ENCODE data around the gene CHKB. TPM values are rescaled to one million over a fixed set of nuclear protein-coding genes. Genes with fewer than 3 reads are reported as not detected.

CHKB gene
- total and polyA plus RNA-seq, 12 donors: 27.1 to 251 (median 39.9) TPM

DNA sequence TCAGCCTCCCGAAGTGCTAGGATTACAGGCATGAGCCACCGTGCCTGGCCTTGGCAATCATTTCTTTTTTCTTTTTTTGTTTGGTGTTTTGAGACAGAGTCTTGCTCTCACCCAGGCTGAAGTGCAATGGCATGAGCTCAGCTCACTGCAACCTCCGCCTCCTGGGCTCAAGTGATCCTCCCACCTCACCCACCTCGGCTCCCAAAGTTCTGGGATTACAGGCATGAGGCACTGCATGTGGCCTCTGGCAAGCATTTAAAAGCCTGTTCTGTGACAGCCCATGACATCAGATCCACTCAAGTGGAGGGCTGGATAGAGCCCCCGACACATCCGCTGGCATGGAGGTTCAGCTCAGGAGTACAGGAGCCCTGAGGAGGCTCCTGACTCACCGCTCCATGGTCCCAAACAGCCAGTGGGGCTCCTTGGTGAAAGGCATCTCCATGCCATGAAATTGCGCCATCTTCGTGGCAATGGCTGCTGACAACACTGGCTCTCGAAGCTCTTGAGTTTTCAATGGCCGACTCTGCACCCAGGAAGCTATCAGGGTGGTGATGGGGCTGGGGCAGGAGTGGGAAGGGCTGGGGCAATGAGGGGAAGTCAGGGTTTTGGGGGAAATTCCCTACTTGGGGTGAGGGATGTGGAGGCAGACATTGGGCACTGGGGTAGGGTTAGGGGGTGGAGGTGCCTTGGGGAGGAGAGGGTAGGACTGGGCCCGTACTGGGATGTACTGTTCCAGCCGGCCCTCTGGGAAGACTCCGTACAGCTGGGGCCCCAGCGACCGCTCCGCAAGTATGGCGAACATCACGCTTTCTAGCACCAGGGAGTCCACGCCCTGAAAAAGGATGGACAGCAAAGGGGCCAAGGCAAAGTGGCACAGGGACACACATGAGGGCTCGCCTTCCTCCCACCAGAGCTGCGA, 1.4 kb downstream of the CHKB start:
- ATAC-seq (no peak), DNase-seq (no peak)
- Histone ChIP-seq H3K4me1 (peaks cover 5 to 58% (median 47%) of the 10 kb centered on the region in 9 donors), H3K27me3 (no peaks in the 10 kb centered on the region), H3K27ac (peak overlapping the region in 9 of 10 donors; percentile 96 to 100 (median 97)), H3K9me3 (no peaks in the 10 kb centered on the region), H3K4me3 (peak overlapping the region; percentile 45 to 88 (median 78)), H3K36me3 (peaks cover 0 to 36% (median 8%) of the 10 kb centered on the region in 9 donors)
- WGBS, 2 donors: 87 to 88% methylated on average over 22 of the region's 22 CpGs
- intact Hi-C loops (cut with DNase I): loop anchor here in 1 of 10 donors (5.0 kb wide), 1 partner anchor 59 kb away; no protein-coding TSS in a partner anchor
- TF ChIP-seq, protein P1, sequence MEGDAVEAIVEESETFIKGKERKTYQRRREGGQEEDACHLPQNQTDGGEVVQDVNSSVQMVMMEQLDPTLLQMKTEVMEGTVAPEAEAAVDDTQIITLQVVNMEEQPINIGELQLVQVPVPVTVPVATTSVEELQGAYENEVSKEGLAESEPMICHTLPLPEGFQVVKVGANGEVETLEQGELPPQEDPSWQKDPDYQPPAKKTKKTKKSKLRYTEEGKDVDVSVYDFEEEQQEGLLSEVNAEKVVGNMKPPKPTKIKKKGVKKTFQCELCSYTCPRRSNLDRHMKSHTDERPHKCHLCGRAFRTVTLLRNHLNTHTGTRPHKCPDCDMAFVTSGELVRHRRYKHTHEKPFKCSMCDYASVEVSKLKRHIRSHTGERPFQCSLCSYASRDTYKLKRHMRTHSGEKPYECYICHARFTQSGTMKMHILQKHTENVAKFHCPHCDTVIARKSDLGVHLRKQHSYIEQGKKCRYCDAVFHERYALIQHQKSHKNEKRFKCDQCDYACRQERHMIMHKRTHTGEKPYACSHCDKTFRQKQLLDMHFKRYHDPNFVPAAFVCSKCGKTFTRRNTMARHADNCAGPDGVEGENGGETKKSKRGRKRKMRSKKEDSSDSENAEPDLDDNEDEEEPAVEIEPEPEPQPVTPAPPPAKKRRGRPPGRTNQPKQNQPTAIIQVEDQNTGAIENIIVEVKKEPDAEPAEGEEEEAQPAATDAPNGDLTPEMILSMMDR (IDR thresholded peaks at IDR 0.05): no peak

DNA sequence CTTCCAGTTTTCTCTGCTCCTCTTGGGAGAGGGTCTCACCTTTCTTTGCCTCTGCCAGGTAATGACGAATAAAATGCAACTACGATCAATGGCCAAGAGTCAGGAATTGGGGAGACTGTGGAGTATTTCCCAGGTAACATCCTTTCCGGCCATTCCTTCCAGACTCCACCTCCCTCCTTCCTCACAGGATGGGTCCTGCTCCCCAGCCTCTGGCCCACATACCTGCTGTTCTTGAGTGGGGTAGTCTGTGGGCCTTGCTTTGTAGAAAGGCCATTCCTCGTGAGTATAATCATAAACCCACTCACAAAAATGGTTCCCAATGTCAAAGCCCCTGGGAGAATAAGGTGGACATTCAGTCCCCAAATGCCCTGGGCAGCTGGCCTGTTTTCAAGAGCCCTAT, 2.9 kb downstream of the CHKB start:
- Histone ChIP-seq H3K4me1 (peaks cover 5 to 71% (median 55%) of the 10 kb centered on the region in 9 donors), H3K36me3 (peaks cover 0 to 48% (median 8%) of the 10 kb centered on the region in 9 donors), H3K4me3 (no peak overlapping the region), H3K27ac (peak overlapping the region in 9 of 10 donors; percentile 93 to 100 (median 96)), H3K27me3 (no peaks in the 10 kb centered on the region), H3K9me3 (no peaks in the 10 kb centered on the region)
- TF ChIP-seq, protein P1 (IDR thresholded peaks at IDR 0.05): no peak
- DNase-seq (no peak), ATAC-seq (no peak)
- intact Hi-C loops (cut with DNase I): loop anchor here in 4 of 10 donors (5.0 kb wide), 2 partner anchors 43 to 57 kb away; no protein-coding TSS in a partner anchor
- 95 to 96% methylated on average over 4 of the region's 4 CpGs for WGBS, 2 donors

DNA sequence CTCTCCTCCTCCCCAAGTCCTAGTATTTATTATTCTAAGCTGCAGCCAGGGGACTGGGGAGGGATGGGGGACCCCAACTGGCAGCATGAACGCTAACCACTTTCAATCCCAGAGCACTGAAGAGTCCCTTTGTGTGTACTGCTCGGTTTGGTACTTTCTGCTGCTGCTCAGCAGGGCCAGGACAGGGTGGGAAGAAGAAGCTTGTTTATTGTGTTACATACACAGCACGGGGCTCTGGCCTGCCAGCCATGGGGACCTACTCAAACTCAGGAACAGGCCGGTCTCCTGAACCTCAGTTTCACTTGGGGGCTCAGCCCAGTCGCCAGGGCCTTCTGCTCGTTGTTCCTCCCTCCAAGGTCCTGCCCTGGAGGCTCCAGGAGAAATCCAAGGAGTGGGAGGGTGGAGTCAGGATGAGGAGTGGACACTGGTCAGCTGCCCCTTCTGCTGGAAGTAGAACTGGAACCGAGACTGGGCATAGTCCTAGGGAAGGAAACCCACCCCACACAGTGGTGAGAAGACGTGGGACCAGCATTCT, 3.8 kb downstream of the CHKB start:
- Histone ChIP-seq H3K27ac (peak overlapping the region; percentile 80 to 100 (median 96)), H3K36me3 (peaks cover 0 to 55% (median 8%) of the 10 kb centered on the region in 9 donors), H3K4me1 (peaks cover 5 to 69% (median 54%) of the 10 kb centered on the region in 9 donors), H3K27me3 (no peaks in the 10 kb centered on the region), H3K4me3 (peak overlapping the region in 3 of 10 donors; percentile 57 to 62 (median 62)), H3K9me3 (no peaks in the 10 kb centered on the region)
- WGBS, 2 donors: 42 to 49% methylated on average over 8 of the region's 8 CpGs
- intact Hi-C loops (cut with DNase I): loop anchor here in 3 of 10 donors (5.0 kb wide), 1 partner anchor 43 kb away; no protein-coding TSS in a partner anchor
- DNase-seq (no peak), ATAC-seq (no peak)
- TF ChIP-seq, protein P1 (IDR thresholded peaks at IDR 0.05): no peak
